ENCODE measurements around the gene PECR.

PECR gene

GRCh38 chr2:216064014-216064630, 17.5 kb downstream of the PECR start:
- TF ChIP-seq TAF1 (IDR thresholded peaks at IDR 0.05; ENCODE audit: borderline replicate concordance, insufficient read depth, low read length): no peak
- TF ChIP-seq REST (IDR thresholded peaks at IDR 0.05; ENCODE audit: insufficient read depth in 1 of 2, low read depth in 2 of 2, low read length in 2 of 2): no peak
- TF ChIP-seq SIN3A (IDR thresholded peaks at IDR 0.05; ENCODE audit: borderline replicate concordance, insufficient read depth, low read length): no peak
- TF ChIP-seq FOXP2 (optimal IDR thresholded peaks at IDR 0.05; ENCODE audit: borderline replicate concordance, extremely low read depth, extremely low read length, insufficient read depth): no peak
- TF ChIP-seq POLR2AphosphoS5 (IDR thresholded peaks at IDR 0.05; ENCODE audit: low read depth, low read length): no peak

GRCh38 chr2:216059233-216059834, 22.3 kb downstream of the PECR start:
- TF ChIP-seq TAF1 (IDR thresholded peaks at IDR 0.05; ENCODE audit: borderline replicate concordance, insufficient read depth, low read length): no peak
- TF ChIP-seq POLR2AphosphoS5 (IDR thresholded peaks at IDR 0.05; ENCODE audit: low read depth, low read length): no peak
- no peak for TF ChIP-seq REST (IDR thresholded peaks at IDR 0.05; ENCODE audit: insufficient read depth in 1 of 2, low read depth in 2 of 2, low read length in 2 of 2)
- no peak for TF ChIP-seq SIN3A (IDR thresholded peaks at IDR 0.05; ENCODE audit: borderline replicate concordance, insufficient read depth, low read length)
- no peak for TF ChIP-seq FOXP2 (optimal IDR thresholded peaks at IDR 0.05; ENCODE audit: borderline replicate concordance, extremely low read depth, extremely low read length, insufficient read depth)

GRCh38 chr2:216057688-216058193, 23.9 kb downstream of the PECR start:
- TF ChIP-seq TAF1 (IDR thresholded peaks at IDR 0.05; ENCODE audit: borderline replicate concordance, insufficient read depth, low read length) (no peak), FOXP2 (optimal IDR thresholded peaks at IDR 0.05; ENCODE audit: borderline replicate concordance, extremely low read depth, extremely low read length, insufficient read depth) (no peak), REST (IDR thresholded peaks at IDR 0.05; ENCODE audit: insufficient read depth in 1 of 2, low read depth in 2 of 2, low read length in 2 of 2) (no peak), POLR2AphosphoS5 (IDR thresholded peaks at IDR 0.05; ENCODE audit: low read depth, low read length) (no peak), SIN3A (IDR thresholded peaks at IDR 0.05; ENCODE audit: borderline replicate concordance, insufficient read depth, low read length) (no peak)

- TF ChIP-seq POLR2AphosphoS5 (IDR thresholded peaks at IDR 0.05; ENCODE audit: low read depth, low read length): no peak
- TF ChIP-seq SIN3A (IDR thresholded peaks at IDR 0.05; ENCODE audit: borderline replicate concordance, insufficient read depth, low read length): no peak
- no peak for TF ChIP-seq TAF1 (IDR thresholded peaks at IDR 0.05; ENCODE audit: borderline replicate concordance, insufficient read depth, low read length)
- no peak for TF ChIP-seq REST (IDR thresholded peaks at IDR 0.05; ENCODE audit: insufficient read depth in 1 of 2, low read depth in 2 of 2, low read length in 2 of 2)
- TF ChIP-seq FOXP2 (optimal IDR thresholded peaks at IDR 0.05; ENCODE audit: borderline replicate concordance, extremely low read depth, extremely low read length, insufficient read depth): no peak
These were observed 24.9 kb downstream of the PECR start for GRCh38 chr2:216056739-216057138.
